ENCODE data around the gene MYOC. TPM values are rescaled to one million over a fixed set of nuclear protein-coding genes. Genes with fewer than 3 reads are reported as not detected.
A peak's percentile ranks its signal among the peaks of the same experiment; 100 is the strongest.
"Not testable (repeated sequence)": the region's sequence is repeated elsewhere in the genome, so short reads cannot be mapped to it uniquely, and the experiment has no call there.

MYOC gene
- total RNA-seq = 0.75 TPM

DNA sequence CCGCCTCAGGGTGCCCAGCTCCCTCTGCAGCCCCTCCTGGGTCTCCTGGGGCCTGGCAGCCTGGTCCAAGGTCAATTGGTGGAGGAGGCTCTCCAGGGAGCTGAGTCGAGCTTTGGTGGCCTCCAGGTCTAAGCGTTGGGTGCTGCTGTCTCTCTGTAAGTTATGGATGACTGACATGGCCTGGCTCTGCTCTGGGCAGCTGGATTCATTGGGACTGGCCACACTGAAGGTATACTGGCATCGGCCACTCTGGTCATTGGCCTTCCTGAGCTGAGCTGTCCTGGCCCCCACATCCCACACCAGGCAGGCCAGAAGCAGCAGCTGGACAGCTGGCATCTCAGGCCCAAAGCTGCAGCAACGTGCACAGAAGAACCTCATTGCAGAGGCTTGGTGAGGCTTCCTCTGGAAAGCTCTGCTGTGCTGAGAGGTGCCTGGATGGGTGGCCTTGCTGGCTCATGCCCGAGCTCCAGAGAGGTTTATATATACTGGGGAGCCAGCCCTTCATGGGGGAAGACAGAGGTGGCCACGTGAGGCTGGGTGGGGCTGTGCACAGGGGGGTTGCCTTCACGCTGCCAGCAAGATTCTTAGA, at the start of gene MYOC:
Gene MYOC, minus strand, starts transcription at position 455 of the 589 bp plus-strand sequence. Its CDS starts 77 bp downstream, at position 378.
- no peak for DNase-seq (ENCODE audit: low spot score)

GRCh38 chr1:171699531-171699930, 47.0 kb upstream of the MYOC start:
- no peak for DNase-seq (ENCODE audit: low spot score)

DNA sequence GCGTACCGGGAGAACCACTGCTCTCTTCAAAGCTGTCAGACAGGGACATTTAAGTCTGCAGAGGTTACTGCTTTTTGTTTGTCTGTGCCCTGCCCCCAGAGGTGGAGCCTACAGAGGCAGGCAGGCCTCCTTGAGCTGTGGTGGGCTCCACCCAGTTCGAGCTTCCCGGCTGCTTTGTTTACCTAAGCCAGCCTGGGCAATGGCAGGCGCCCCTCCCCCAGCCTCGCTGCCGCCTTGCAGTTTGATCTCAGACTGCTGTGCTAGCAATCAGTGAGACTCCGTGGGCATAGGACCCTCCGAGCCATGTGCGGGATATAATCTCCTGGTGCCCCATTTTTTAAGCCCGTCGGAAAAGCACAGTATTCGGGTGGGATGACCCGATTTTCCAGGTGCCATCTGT, 43.3 kb upstream of the MYOC start:
- DNase-seq (ENCODE audit: low spot score) = not testable (repeated sequence)

DNA sequence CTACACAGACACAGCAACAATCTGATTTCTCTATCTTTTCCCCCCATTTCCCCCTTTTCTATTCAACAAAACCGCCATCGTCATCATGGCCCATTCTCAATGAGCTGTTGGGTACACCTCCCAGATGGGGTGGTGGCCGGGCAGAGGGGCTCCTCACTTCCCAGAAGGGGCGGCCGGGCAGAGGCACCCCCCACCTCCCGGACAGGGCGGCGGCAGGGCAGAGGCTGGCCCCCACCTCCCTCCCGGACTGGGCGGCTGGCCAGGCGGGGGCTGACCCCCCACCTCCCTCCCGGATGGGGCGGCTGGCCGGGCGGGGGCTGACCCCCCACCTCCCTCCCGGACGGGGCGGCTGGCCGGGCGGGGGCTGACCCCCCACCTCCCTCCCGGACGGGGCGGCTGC, 41.1 kb upstream of the MYOC start:
- not testable (repeated sequence) for DNase-seq (ENCODE audit: low spot score)

- no peak for DNase-seq (ENCODE audit: low spot score)
Measured at GRCh38 chr1:171683870-171684269, 31.4 kb upstream of the MYOC start.

- DNase-seq (ENCODE audit: low spot score) = no peak
Measured at GRCh38 chr1:171680339-171680738, 27.9 kb upstream of the MYOC start.

DNA sequence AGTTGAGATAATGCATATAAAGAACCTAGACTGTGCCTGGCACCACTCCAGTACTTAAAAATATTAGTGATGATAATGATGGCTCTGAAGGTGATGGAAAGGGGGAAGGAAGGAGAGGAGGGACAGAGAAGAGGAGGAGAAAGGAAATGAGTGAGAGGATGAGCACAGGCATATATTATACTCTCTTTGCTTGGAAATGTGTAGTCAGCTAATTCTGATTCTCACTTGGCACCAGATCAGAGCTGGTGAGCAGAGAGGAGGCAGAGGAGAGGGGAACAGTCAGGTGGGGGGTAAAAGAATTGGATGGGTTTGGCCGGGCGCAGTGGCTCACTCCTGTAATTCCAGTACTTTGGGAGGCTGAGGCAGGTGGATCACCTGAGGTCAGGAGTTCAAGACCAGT, 24.3 kb upstream of the MYOC start:
- DNase-seq (ENCODE audit: low spot score) = no peak

GRCh38 chr1:171674431-171675405, 22.2 kb upstream of the MYOC start:
- no peak for DNase-seq (ENCODE audit: low spot score)

GRCh38 chr1:171670739-171671138, 18.3 kb upstream of the MYOC start:
- no peak for DNase-seq (ENCODE audit: low spot score)

DNA sequence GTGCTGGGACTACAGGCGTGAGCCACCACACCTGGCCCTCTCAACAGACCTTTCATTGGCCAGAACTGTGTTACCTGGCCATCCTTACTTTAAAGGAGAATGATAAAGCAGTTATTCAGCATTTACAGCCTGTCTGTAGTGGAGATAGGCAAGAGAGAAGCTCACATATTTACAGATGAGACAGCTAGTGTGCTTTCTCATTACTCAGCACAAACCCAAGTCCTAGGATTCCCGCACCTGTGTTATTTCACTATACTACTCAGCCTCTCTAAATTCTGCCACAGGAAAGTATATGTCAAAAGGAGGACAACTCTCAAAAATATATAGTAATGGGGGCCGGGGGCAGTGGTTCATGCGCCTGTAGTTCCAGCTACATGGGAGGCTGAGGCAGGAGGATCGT, 15.9 kb upstream of the MYOC start:
- DNase-seq (ENCODE audit: low spot score) = no peak

DNA sequence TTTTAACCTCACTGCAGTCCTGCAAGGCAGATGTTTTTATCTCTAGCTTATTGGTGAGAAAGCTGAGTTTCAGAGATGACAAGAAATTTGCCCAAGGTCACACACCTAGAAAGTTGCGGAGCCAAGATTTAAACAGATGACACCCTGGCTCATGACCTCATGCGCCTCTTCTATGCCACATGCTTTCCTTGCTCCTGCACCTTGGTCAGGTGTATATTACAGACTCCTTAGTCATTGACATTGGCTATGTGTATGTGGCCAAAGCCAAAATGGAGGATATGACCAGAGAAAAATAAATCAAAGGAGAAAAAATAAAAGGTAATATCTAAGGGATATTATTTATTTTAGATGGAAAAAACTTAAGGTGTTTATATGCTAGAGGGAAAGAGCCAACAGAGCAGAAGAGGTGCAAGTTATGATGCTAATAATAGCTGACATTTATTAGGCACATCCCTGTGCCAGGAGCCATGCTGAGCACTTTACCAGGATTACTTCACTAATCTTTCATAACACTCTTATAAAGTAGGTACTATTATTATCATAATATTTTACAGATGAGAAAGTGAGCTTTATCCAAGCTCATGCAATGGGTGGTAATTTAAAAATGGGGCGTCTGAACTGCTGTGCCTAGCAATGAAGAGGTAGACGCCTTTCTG, 13.8 kb upstream of the MYOC start:
- no peak for DNase-seq (ENCODE audit: low spot score)

- DNase-seq (ENCODE audit: low spot score) = no peak
Measured at GRCh38 chr1:171664976-171665375, 12.5 kb upstream of the MYOC start.

- no peak for DNase-seq (ENCODE audit: low spot score)
Measured at GRCh38 chr1:171663854-171664575, 11.5 kb upstream of the MYOC start.

DNA sequence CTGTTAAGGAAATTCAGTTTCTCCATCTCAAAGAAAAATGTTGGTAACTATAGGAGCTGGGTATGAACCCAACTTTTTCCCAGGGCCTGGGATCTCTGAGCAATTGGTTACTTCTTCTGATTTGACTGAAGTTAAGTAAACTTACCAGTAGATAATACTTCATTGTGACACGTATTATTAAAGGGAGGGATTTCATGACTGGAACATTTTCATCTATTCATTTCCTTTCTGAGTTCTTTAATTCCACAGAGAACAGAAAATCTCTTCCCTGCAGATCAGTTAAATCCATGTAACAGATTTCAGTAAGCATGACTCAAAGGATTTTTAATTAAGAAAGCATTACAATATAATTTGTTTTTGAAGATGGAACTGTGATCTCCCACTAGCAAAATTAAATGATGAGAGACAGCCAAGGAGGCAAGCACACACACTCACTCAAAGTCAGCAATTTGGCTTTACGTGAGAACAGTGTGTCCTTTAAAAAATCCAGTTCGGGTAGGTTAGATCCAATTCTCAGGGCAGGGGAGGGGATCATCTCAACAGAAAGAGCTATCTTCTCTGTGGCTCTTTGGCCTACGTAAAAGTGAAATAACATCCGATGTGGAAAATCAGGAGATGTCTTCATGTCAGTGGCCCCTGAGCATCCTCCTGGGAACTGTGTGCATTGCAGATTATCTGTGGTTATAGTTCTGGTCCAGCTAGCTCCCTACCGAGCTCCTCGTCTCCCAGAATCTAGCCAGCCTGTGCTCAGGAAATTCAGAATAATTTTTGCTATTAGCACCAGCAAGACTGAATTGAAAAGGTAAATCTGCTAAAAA, 10.8 kb upstream of the MYOC start:
- no peak for DNase-seq (ENCODE audit: low spot score)

- DNase-seq (ENCODE audit: low spot score) = no peak
Measured at GRCh38 chr1:171661076-171661650, 8.7 kb upstream of the MYOC start.

- not testable (repeated sequence) for DNase-seq (ENCODE audit: low spot score)
Measured at GRCh38 chr1:171656206-171656605, 3.7 kb upstream of the MYOC start.

DNA sequence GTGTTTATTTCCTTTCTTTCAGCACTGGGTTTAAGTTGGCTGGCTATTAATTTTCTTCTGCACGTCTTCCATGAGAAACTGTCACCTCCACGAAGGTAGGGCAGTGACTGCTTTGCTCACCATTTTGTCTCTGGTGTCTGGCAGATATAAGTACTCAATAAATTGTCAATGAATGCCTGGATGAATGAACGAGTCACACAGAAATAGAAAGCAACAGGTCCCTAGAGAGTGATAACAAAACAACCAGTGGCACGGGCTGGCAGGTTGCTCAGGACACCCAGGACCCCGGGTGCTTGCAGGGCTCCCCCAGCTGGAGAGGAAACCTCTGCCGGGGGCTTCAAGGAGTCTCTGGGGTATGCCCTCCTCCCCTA, 3.2 kb upstream of the MYOC start:
- DNase-seq (ENCODE audit: low spot score) = no peak

DNA sequence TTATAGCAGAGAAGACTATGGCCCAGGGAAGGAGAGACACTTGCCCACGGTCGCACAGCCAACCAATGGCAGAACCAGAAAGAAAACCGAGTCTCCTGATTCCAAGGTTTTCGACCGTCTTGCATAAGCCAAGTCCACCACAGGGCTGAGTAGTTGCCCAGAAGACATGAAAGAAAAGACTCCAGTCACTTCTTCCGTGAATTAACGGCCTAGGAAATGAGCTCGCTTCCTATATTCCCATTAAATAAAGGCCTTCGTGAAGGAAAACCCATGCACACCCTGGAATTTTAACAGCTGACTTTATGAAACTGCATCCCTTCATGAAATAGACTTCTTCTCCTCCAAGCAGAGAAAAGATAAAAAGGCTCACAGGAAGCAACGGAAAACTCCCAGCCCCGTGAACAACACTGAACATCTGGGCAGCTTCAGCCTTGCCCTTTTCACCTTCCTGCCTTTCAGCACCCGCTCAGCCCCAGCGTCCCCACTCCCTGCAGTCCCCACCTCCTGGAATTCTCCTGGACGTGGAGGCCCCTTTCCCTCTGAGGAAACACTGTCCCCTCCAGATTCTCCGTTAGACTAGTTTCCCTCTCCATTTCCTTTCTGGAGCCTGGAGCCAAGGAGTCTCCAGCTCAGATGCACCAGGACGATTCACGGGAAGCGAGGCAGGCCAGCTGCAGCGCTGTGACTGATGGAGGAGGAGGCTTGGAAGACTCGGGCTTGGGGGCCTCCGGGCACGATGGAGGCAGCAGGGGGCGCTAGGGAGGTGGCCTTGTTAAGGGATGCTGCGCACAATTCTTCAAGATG, 2.7 kb upstream of the MYOC start:
- peak; percentile 76 for DNase-seq (ENCODE audit: low spot score)

- no peak for DNase-seq (ENCODE audit: low spot score)
Measured at GRCh38 chr1:171654201-171654941, 1.9 kb upstream of the MYOC start.

All from ureter (tissue), 1 donor.